ENCODE data around the gene AP5S1. TPM values are rescaled to one million over a fixed set of nuclear protein-coding genes. Genes with fewer than 3 reads are reported as not detected.

Gene AP5S1
- total and polyA plus RNA-seq, 2 of the 13 experiments (the other 11 are each of a cell fraction or from before 2014, with no cell fraction given) = 7.9 to 23.2 TPM

DNA sequence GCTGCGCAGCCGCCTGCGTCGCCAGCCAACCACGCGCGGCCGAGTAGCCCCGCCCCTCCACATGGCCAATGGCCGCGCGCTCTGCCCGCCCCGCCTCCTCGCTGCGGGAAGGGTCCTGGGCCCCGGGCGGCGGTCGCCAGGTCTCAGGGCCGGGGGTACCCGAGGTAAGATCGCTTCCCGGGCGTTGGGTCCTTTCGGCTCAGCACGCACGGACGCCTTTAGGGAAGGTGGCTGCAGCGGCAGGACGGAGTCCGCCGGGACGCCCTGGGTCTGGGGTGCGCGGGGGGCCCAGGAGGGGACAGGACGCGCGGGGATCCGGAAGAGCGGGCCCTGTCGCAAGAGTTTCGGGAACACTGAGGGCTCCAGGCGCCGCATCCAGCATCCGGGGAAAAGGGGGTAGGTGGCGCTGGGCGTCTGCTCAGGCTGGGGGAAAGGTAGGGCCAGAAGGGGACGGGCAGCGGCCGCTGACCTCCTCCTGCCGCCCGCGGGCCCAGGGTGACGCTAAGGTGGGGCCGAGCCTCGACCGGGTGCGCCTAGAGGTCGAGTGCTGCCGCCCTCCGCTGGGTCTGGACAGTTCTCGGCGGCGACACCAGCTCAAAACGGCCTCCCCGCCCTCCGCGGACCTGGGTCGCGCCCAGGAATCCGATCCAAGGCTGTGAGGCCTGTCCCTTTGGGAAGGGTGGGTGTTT is 26.5 kb downstream of the AP5S1 start, which contains the start of gene MAVS (continued):
- TF ChIP-seq SOX13 (IDR thresholded peaks at IDR 0.05) = no peak
- peak in 1 of 2 experiments; percentile 50; a peak in 2 of 4 replicates for TF ChIP-seq SOX13 (CRISPR knock-in tag; conservative IDR thresholded peaks at IDR 0.05 in 1 of 2, IDR thresholded peaks at IDR 0.05 in 1 of 2)
- peak; percentile 33; the same call in 1 of the 2 replicates for TF ChIP-seq ZNF773 (CRISPR knock-in tag; IDR thresholded peaks at IDR 0.05; ENCODE audit: borderline replicate concordance)
- peak; percentile 63; the same call in 1 of the 2 replicates for TF ChIP-seq RAD21 (CRISPR knock-in tag; IDR thresholded peaks at IDR 0.05)
- TF ChIP-seq, protein P1, sequence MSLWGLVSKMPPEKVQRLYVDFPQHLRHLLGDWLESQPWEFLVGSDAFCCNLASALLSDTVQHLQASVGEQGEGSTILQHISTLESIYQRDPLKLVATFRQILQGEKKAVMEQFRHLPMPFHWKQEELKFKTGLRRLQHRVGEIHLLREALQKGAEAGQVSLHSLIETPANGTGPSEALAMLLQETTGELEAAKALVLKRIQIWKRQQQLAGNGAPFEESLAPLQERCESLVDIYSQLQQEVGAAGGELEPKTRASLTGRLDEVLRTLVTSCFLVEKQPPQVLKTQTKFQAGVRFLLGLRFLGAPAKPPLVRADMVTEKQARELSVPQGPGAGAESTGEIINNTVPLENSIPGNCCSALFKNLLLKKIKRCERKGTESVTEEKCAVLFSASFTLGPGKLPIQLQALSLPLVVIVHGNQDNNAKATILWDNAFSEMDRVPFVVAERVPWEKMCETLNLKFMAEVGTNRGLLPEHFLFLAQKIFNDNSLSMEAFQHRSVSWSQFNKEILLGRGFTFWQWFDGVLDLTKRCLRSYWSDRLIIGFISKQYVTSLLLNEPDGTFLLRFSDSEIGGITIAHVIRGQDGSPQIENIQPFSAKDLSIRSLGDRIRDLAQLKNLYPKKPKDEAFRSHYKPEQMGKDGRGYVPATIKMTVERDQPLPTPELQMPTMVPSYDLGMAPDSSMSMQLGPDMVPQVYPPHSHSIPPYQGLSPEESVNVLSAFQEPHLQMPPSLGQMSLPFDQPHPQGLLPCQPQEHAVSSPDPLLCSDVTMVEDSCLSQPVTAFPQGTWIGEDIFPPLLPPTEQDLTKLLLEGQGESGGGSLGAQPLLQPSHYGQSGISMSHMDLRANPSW (CRISPR knock-in tag; IDR thresholded peaks at IDR 0.05; ENCODE audit: borderline replicate concordance) = no peak
- TF ChIP-seq, protein P2, sequence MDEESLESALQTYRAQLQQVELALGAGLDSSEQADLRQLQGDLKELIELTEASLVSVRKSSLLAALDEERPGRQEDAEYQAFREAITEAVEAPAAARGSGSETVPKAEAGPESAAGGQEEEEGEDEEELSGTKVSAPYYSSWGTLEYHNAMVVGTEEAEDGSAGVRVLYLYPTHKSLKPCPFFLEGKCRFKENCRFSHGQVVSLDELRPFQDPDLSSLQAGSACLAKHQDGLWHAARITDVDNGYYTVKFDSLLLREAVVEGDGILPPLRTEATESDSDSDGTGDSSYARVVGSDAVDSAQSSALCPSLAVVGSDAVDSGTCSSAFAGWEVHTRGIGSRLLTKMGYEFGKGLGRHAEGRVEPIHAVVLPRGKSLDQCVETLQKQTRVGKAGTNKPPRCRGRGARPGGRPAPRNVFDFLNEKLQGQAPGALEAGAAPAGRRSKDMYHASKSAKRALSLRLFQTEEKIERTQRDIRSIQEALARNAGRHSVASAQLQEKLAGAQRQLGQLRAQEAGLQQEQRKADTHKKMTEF (CRISPR knock-in tag; IDR thresholded peaks at IDR 0.05) = peak; percentile 99
- TF ChIP-seq MAFG (CRISPR knock-in tag; IDR thresholded peaks at IDR 0.05) = no peak
- no peak for TF ChIP-seq NBN (conservative IDR thresholded peaks at IDR 0.05)
- TF ChIP-seq SP1 (IDR thresholded peaks at IDR 0.05) = 0 out of 2 replicates have a peak, but pooled peaks have one; percentile 29
- peak; percentile 86 for TF ChIP-seq SP1 (CRISPR knock-in tag; IDR thresholded peaks at IDR 0.05)
- TF ChIP-seq, protein P3, sequence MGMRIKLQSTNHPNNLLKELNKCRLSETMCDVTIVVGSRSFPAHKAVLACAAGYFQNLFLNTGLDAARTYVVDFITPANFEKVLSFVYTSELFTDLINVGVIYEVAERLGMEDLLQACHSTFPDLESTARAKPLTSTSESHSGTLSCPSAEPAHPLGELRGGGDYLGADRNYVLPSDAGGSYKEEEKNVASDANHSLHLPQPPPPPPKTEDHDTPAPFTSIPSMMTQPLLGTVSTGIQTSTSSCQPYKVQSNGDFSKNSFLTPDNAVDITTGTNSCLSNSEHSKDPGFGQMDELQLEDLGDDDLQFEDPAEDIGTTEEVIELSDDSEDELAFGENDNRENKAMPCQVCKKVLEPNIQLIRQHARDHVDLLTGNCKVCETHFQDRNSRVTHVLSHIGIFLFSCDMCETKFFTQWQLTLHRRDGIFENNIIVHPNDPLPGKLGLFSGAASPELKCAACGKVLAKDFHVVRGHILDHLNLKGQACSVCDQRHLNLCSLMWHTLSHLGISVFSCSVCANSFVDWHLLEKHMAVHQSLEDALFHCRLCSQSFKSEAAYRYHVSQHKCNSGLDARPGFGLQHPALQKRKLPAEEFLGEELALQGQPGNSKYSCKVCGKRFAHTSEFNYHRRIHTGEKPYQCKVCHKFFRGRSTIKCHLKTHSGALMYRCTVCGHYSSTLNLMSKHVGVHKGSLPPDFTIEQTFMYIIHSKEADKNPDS (CRISPR knock-in tag; IDR thresholded peaks at IDR 0.05) = peak; percentile 94; the same call in 1 of the 2 replicates
- TF ChIP-seq, protein P4, sequence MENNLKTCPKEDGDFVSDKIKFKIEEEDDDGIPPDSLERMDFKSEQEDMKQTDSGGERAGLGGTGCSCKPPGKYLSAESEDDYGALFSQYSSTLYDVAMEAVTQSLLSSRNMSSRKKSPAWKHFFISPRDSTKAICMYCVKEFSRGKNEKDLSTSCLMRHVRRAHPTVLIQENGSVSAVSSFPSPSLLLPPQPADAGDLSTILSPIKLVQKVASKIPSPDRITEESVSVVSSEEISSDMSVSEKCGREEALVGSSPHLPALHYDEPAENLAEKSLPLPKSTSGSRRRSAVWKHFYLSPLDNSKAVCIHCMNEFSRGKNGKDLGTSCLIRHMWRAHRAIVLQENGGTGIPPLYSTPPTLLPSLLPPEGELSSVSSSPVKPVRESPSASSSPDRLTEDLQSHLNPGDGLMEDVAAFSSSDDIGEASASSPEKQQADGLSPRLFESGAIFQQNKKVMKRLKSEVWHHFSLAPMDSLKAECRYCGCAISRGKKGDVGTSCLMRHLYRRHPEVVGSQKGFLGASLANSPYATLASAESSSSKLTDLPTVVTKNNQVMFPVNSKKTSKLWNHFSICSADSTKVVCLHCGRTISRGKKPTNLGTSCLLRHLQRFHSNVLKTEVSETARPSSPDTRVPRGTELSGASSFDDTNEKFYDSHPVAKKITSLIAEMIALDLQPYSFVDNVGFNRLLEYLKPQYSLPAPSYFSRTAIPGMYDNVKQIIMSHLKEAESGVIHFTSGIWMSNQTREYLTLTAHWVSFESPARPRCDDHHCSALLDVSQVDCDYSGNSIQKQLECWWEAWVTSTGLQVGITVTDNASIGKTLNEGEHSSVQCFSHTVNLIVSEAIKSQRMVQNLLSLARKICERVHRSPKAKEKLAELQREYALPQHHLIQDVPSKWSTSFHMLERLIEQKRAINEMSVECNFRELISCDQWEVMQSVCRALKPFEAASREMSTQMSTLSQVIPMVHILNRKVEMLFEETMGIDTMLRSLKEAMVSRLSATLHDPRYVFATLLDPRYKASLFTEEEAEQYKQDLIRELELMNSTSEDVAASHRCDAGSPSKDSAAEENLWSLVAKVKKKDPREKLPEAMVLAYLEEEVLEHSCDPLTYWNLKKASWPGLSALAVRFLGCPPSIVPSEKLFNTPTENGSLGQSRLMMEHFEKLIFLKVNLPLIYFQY (CRISPR knock-in tag; IDR thresholded peaks at IDR 0.05; ENCODE audit: borderline replicate concordance) = peak; percentile 84
- peak; percentile 21; the same call in 1 of the 2 replicates for TF ChIP-seq ZNF619 (CRISPR knock-in tag; IDR thresholded peaks at IDR 0.05)
- TF ChIP-seq, protein P5, sequence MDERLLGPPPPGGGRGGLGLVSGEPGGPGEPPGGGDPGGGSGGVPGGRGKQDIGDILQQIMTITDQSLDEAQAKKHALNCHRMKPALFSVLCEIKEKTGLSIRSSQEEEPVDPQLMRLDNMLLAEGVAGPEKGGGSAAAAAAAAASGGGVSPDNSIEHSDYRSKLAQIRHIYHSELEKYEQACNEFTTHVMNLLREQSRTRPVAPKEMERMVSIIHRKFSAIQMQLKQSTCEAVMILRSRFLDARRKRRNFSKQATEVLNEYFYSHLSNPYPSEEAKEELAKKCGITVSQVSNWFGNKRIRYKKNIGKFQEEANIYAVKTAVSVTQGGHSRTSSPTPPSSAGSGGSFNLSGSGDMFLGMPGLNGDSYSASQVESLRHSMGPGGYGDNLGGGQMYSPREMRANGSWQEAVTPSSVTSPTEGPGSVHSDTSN (CRISPR knock-in tag; IDR thresholded peaks at IDR 0.05) = no peak
- TF ChIP-seq, protein P6, sequence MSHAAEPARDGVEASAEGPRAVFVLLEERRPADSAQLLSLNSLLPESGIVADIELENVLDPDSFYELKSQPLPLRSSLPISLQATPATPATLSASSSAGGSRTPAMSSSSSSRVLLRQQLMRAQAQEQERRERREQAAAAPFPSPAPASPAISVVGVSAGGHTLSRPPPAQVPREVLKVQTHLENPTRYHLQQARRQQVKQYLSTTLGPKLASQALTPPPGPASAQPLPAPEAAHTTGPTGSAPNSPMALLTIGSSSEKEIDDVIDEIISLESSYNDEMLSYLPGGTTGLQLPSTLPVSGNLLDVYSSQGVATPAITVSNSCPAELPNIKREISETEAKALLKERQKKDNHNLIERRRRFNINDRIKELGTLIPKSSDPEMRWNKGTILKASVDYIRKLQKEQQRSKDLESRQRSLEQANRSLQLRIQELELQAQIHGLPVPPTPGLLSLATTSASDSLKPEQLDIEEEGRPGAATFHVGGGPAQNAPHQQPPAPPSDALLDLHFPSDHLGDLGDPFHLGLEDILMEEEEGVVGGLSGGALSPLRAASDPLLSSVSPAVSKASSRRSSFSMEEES (CRISPR knock-in tag; IDR thresholded peaks at IDR 0.05) = peak; percentile 60; the same call in 1 of the 2 replicates
- TF ChIP-seq ZNF781 (CRISPR knock-in tag; IDR thresholded peaks at IDR 0.05; ENCODE audit: borderline replicate concordance, not compliant biosample characterization) = peak; percentile 81

Measured in HepG2 (cell line).